Limb (tissue), 2 donors: Measurements from ENCODE around the gene RNF114.
"Not testable (repeated sequence)": the region's sequence is repeated elsewhere in the genome, so short reads cannot be mapped to it uniquely, and the experiment has no call there.

Experiments
- DNase-seq, 2 donors: peaks; one replicate each; pipeline ENCODE4 v3.0.0-alpha.2; 2016; ENCODE audit errors: extremely low spot score in 2 of 2

Gene RNF114

GRCh38 chr20:49985157-49985556 is 49.0 kb downstream of the RNF114 start:
- no peak for DNase-seq

GRCh38 chr20:49985617-49986016 is 49.4 kb downstream of the RNF114 start:
- DNase-seq, result peak in 1 of 2 donors; percentile 57

DNA sequence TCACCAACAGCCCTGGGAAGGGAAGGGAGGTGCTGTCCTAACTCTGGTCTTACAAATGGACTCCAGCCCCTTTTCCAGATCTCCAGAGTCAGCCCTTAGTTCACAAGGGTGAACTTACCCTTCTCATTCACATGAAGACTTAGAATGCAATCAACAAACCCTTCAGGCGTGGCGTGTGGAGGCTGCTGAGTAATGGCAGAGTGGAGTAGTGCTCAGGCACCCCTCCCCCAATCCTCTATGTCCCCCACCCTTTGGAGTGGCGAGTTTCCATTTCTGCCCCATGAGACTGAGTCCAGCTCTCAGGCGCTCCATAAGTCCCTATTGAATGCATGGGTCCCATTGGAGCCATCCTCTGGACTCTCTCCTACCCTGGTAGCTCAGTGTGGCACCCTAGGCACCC is 49.9 kb downstream of the RNF114 start:
- no peak for DNase-seq

DNA sequence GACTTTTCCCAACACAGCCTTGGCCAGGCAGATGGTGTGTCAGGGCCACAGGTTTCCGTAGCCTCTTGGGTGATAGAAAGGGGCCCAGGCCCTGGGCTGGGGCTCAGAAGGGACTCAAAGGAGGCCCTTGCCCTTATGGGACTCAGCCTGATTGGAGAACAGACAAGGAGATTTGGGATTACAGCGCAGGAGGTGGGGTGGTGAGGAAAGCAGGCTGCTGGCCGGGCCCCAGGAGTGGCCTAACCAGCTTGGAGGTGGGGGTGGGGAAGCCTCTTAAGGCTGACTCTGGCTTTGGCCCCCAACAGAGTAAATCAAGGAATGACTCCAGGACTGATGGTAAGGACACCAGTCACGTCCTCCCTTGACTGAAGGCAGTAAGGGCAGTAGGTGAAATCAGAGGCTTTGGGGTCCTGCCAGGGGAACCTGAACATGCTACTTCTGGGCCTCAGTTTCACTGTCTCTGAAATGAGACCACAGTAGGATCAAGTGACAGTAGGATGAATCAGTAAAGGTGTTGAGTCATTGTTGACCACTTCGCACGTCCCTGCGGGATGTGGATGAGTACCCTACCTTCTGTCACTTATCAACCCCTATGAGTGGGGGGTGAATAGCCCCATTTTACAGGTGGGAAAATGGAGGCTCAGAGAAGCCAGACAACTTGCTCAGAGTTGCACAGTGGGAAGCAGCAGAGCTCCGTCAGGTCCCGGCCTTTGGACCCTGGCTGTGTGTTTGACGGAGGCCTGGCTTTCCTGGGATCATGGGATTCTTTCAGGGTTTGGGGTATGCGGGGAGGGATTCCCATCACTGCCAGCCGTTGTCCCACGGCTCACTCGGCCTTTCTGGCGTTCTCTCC is 51.0 kb downstream of the RNF114 start:
- no peak for DNase-seq

- DNase-seq, result peak in 1 of 2 donors; percentile 38
Observed at GRCh38 chr20:49987868-49988690, 51.9 kb downstream of the RNF114 start.

DNA sequence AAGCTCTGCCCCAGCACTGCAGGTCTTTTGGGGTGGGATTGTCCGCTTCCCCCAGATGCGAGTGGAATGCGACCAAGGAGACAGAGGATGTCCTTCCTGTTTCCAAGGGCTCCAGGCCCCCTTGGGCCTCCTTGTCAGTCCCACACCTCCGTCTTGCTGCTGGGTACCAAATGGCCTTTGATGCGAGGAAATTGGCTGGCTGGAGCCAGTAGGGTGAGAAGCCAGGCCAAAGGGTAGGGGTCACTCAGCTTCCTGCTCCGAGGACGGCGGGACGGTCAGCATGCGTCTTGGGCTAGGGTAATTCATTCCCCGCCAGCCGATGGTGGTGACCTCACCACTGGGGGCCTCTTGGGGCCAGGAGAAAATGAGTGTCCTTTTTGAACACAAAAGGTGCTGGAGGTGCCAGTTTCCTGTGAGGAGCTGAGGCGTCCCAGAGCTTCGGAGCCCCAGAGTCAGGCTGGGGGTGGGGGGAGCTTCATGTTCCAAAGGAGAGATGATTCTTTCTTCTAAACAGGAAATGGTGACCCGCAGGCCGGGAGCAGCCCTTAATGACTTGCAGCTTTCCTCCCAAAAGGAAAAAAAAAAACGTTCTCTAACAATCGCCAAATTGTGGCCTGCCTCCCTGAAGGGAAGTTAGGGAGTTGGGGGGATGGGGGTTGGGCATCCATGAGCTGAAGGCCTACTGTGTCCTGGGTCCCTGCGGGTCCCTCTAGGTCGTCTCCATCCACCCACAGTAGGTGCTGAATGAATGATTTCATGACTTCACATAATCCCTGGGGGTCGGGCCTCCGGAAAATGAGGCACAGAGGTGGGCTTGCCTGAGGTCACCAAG is 53.3 kb downstream of the RNF114 start:
- DNase-seq, result peak; percentile 57 to 65

DNA sequence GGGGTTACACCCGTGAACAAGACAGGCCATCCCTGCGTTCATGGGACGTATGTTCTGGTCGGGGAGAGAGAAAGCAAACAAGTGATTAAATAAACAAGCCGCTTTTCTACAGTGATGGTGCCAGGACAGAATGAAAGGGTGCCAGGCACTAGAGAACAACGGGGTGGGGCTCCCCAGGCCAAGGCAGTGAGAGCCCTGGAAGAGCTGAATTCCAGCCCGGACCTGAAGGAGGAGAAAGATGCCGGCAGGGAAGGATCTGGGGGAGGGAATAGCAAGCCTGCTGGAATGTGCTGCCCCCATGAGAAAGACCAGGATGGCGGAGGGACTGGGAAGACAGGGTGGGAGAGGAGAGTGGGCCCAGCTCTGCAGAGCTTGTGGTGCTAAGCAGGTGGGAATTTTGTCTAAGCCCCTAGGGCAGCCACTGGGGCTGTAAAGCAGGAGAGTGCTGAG is 54.1 kb downstream of the RNF114 start:
- peak in 1 of 2 donors; percentile 35 for DNase-seq

GRCh38 chr20:49993301-49993751 is 57.1 kb downstream of the RNF114 start:
- no peak for DNase-seq

DNA sequence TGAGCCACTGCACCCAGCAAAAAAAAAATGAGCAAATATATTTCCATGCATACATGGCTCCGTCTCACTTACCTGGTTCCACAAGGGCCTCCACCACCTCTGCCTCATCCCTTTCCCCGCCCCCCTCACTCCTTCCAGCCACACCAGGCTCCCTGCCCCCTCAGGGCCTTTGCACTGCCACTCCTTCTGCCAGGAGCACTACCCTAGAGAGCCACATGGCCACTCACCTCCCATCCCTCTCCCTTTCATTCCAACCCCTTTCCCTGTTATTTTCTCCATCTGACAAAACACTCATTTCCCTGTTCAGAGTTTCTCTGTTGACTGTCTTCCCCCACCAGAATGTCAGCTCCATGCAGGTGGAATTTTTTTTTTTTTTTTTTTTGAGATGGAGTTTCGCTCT is 59.4 kb downstream of the RNF114 start:
- DNase-seq, result no peak

- DNase-seq, result not testable (repeated sequence)
Observed at GRCh38 chr20:49998478-49999188, 62.4 kb downstream of the RNF114 start.

- DNase-seq, result no peak
Observed at GRCh38 chr20:49999329-49999728, 63.1 kb downstream of the RNF114 start.

- not testable (repeated sequence) for DNase-seq
Observed at GRCh38 chr20:50000548-50001222, 64.5 kb downstream of the RNF114 start.

DNA sequence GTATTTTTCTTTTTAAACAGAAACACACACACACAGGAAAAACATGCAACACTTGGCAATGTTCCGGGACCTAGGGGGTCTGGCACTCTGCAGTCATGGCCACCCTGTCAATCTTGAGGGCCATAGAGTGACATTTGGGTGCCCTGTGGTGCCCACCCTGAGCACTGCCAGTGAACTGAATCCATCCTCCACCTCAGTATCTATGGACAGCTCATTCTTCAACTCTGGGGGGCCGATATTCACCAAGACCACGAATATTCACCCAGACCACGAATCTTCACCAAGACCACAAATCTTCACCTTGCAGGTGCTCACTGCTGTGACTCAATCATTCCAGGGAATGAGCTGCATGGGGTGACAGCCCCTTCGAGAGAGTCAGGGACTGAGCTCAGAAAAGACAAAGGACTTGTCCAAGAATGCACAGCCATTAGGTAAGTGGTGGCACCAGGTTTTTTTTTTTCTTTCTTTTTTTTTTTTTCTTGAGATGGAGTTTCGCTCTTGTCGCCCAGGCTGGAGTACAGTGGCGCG is 65.7 kb downstream of the RNF114 start:
- no peak for DNase-seq

DNA sequence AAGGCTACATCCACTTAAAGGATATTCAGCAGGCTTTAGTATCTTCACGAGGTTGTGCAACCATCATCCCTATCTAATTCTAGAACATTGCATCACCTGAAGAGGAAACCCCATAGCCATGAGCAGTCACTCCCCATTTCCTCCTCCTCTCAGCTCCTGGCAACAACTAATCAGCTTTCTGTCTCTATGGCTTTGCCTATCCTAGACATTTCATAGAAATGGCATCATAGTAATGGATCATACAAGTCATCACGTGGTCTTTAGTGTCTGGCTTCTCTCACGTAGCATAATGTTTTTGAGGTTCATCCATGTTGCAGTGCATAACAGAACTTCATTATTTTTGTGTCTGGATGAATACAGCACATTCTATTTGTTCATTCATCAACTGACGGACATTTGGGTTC is 67.1 kb downstream of the RNF114 start:
- no peak for DNase-seq
